OCI-LY7 (cell line): ENCODE measurements around the gene SUPT3H.

ENCODE experiments used
- CTCF ChIP-seq: fragments of 200-600 bp; sonication (generic); conservative IDR thresholded peaks from 2 replicates; pipeline ENCODE4 v1.5.1; 2014; ENCODE audit warnings: mild to moderate bottlenecking, antibody characterized with exemption, low read length, moderate library complexity, mixed read lengths
- EZH2phosphoT487 ChIP-seq: fragments of 200-600 bp; sonication (generic); IDR thresholded peaks from 2 replicates; pipeline ENCODE4 v1.6.1; 2018; ENCODE audit warnings: low read depth, borderline replicate concordance, mild to moderate bottlenecking, mixed run types, antibody characterized with exemption, low read length, moderate library complexity, mixed read lengths

GRCh38 chr6:44965708-44966107 is 412.0 kb downstream of the SUPT3H start:
- no peak for TF ChIP-seq CTCF
- no peak for TF ChIP-seq EZH2phosphoT487
